Keratinocyte (primary cell): ENCODE data around the gene ACTR3.

Experiments used
- CTCF ChIP-seq, 3 experiments: IDR thresholded peaks in 1 of 3; conservative IDR thresholded peaks in 1 of 3; optimal IDR thresholded peaks in 1 of 3; 2 replicates in 2 of 3; 3 replicates in 1 of 3; pipeline versions ENCODE3 to v1.5.1; 2011; ENCODE audit warnings: low read length in 3 of 3, mild to moderate bottlenecking in 3 of 3, moderate library complexity in 2 of 3, control low read depth in 1 of 3, inconsistent platforms in 1 of 3; ENCODE audit not compliant: insufficient read depth in 2 of 3; ENCODE audit errors: extremely low read depth in 1 of 3
- EZH2 ChIP-seq: IDR thresholded peaks from one replicate; pipeline ENCODE4 v1.6.1; 2012; ENCODE audit warnings: inconsistent platforms, mild to moderate bottlenecking, low read length, moderate library complexity

- TF ChIP-seq CTCF (optimal IDR thresholded peaks at IDR 0.05 in 1 of 3, IDR thresholded peaks at IDR 0.05 in 1 of 3, conservative IDR thresholded peaks at IDR 0.05 in 1 of 3; ENCODE audit: extremely low read depth in 1 of 3, insufficient read depth in 2 of 3, low read length in 3 of 3) (no peak), EZH2 (no peak)
Measured at GRCh38 chr2:113964436-113964835, 74.5 kb downstream of the ACTR3 start.
